Karpas-422 (cell line): ENCODE measurements around the gene DDX49. TPM values are rescaled to one million over a fixed set of nuclear protein-coding genes. Genes with fewer than 3 reads are reported as not detected.
A peak's percentile ranks its signal among the peaks of the same experiment; 100 is the strongest.

Experiments used
- DNase-seq: peaks from one replicate; pipeline ENCODE4 v3.0.0-alpha.2; 2015
- H2AFZ ChIP-seq: fragments of 200-600 bp; sonication (generic); 2 replicates; pipeline ENCODE4 v1.6.1; 2014; ENCODE audit warnings: antibody characterized with exemption, low read length, mixed read lengths
- H3K27ac ChIP-seq: fragments of 200-600 bp; sonication (generic); 2 replicates; pipeline ENCODE4 v1.5.1; 2014; ENCODE audit warnings: mild to moderate bottlenecking, low read length, moderate library complexity
- H3K27me3 ChIP-seq: fragments of 200-600 bp; sonication (generic); 2 replicates; pipeline ENCODE4 v1.6.1; 2014; ENCODE audit warnings: low read length, mixed read lengths
- H3K36me3 ChIP-seq: fragments of 200-600 bp; sonication (generic); 2 replicates; pipeline ENCODE4 v1.6.1; 2014; ENCODE audit warnings: low read length, mixed read lengths; ENCODE audit not compliant: insufficient read depth
- H3K4me1 ChIP-seq: fragments of 200-600 bp; sonication (generic); 2 replicates; pipeline ENCODE4 v1.6.1; 2014; ENCODE audit warnings: mild to moderate bottlenecking, low read length, mixed read lengths
- H3K4me2 ChIP-seq: fragments of 200-600 bp; sonication (generic); 2 replicates; pipeline ENCODE4 v1.6.1; 2014; ENCODE audit warnings: low read length, low read depth, mild to moderate bottlenecking; ENCODE audit not compliant: poor library complexity, severe bottlenecking
- H3K4me3 ChIP-seq: fragments of 200-600 bp; sonication (generic); 2 replicates; pipeline ENCODE4 v1.5.1; 2014; ENCODE audit warnings: mild to moderate bottlenecking, antibody characterized with exemption, low read length, mixed read lengths
- H3K79me2 ChIP-seq: fragments of 200-600 bp; sonication (generic); 2 replicates; pipeline ENCODE4 v1.6.1; 2014; ENCODE audit warnings: mild to moderate bottlenecking, low read length, mixed read lengths
- H3K9ac ChIP-seq: fragments of 200-600 bp; sonication (generic); 2 replicates; pipeline ENCODE4 v1.6.0; 2014; ENCODE audit warnings: low read length
- H3K9me2 ChIP-seq: fragments of 200-600 bp; sonication (generic), shearing (Covaris generic); replicated peaks from 2 replicates; pipeline ENCODE4 v1.6.0; 2014; ENCODE audit warnings: mild to moderate bottlenecking, low read length, moderate library complexity; ENCODE audit not compliant: insufficient read depth
- H3K9me3 ChIP-seq: fragments of 300-700, 200-600 bp; sonication (generic); 2 replicates; pipeline ENCODE4 v1.6.1; 2014; ENCODE audit warnings: low read length, mixed read lengths
- H4K20me1 ChIP-seq: fragments of 200-600 bp; sonication (generic); 2 replicates; pipeline ENCODE4 v1.6.1; 2014; ENCODE audit warnings: mild to moderate bottlenecking, antibody characterized with exemption, low read length, low read depth; ENCODE audit not compliant: insufficient read depth
- total RNA-seq: library from RNA; depleted of rRNA; stranded (reverse); fragments of >200 nt; shearing (Covaris generic); gene quantifications from 2 replicates; pipeline ENCODE4 v1.2.3, GENCODE V29; 2014; ENCODE audit warnings: low replicate concordance

Gene DDX49
- total RNA-seq, 1 experiment from 2014 or later: 49.3 TPM

GRCh38 chr19:18929311-18929710 is 9.8 kb downstream of the DDX49 start:
- Histone ChIP-seq H3K9ac (no peak overlapping the region), H3K4me1 (peaks cover 8% of the 10 kb centered on the region), H3K27me3 (no peaks in the 10 kb centered on the region), H3K9me3 (no peaks in the 10 kb centered on the region), H3K4me3 (no peak overlapping the region), H3K9me2 (no peaks in the 10 kb centered on the region), H4K20me1 (0 out of 2 replicates have a peak, but pooled peaks cover 5% of the 10 kb centered on the region), H3K4me2 (no peak overlapping the region), H3K36me3 (peaks cover 14% of the 10 kb centered on the region), H2AFZ (no peak overlapping the region), H3K79me2 (no peaks in the 10 kb centered on the region), H3K27ac (no peak overlapping the region)
- DNase-seq: no peak

- Histone ChIP-seq H3K9me3 (no peaks in the 10 kb centered on the region), H3K27me3 (no peaks in the 10 kb centered on the region), H3K9ac (no peak overlapping the region), H3K4me2 (no peak overlapping the region), H3K36me3 (0 out of 2 replicates have a peak, but pooled peaks cover under 1% of the 10 kb centered on the region), H3K79me2 (no peaks in the 10 kb centered on the region), H3K4me3 (no peak overlapping the region), H4K20me1 (0 out of 2 replicates have a peak, but pooled peaks cover 5% of the 10 kb centered on the region), H3K27ac (no peak overlapping the region), H3K4me1 (peaks cover 8% of the 10 kb centered on the region), H2AFZ (no peak overlapping the region), H3K9me2 (no peaks in the 10 kb centered on the region)
- DNase-seq: peak; percentile 57
These were observed 12.0 kb downstream of the DDX49 start for GRCh38 chr19:18931316-18932162.

GRCh38 chr19:18932216-18932841 is 12.8 kb downstream of the DDX49 start:
- no peaks in the 10 kb centered on the region for H3K79me2 ChIP-seq
- peaks cover 8% of the 10 kb centered on the region for H3K4me1 ChIP-seq
- H3K9me2 ChIP-seq: no peaks in the 10 kb centered on the region
- H3K27ac ChIP-seq: no peak overlapping the region
- no peak overlapping the region for H2AFZ ChIP-seq
- peak; percentile 96 for DNase-seq
- peak overlapping the region; percentile 49; the same call in 1 of the 2 replicates for H3K4me3 ChIP-seq
- no peaks in the 10 kb centered on the region for H3K27me3 ChIP-seq
- H3K4me2 ChIP-seq: peak overlapping the region; percentile 59
- H3K36me3 ChIP-seq: no peaks in the 10 kb centered on the region
- no peak overlapping the region for H3K9ac ChIP-seq
- H4K20me1 ChIP-seq: 0 out of 2 replicates have a peak, but pooled peaks cover 5% of the 10 kb centered on the region
- no peaks in the 10 kb centered on the region for H3K9me3 ChIP-seq

GRCh38 chr19:18933297-18933696 is 13.8 kb downstream of the DDX49 start:
- Histone ChIP-seq H3K27ac (no peak overlapping the region), H3K36me3 (no peaks in the 10 kb centered on the region), H3K4me1 (peaks cover 8% of the 10 kb centered on the region), H3K9ac (no peak overlapping the region), H3K9me3 (no peaks in the 10 kb centered on the region), H3K79me2 (no peaks in the 10 kb centered on the region), H2AFZ (no peak overlapping the region), H3K27me3 (no peaks in the 10 kb centered on the region), H3K9me2 (no peaks in the 10 kb centered on the region), H3K4me3 (no peak overlapping the region), H4K20me1 (0 out of 2 replicates have a peak, but pooled peaks cover 5% of the 10 kb centered on the region), H3K4me2 (no peak overlapping the region)
- no peak for DNase-seq

GRCh38 chr19:18939163-18939562 is 19.6 kb downstream of the DDX49 start:
- no peaks in the 10 kb centered on the region for H3K9me3 ChIP-seq
- H2AFZ ChIP-seq: no peak overlapping the region
- no peaks in the 10 kb centered on the region for H3K36me3 ChIP-seq
- H3K4me3 ChIP-seq: no peak overlapping the region
- H3K9ac ChIP-seq: no peak overlapping the region
- no peaks in the 10 kb centered on the region for H3K27me3 ChIP-seq
- H3K79me2 ChIP-seq: no peaks in the 10 kb centered on the region
- H3K27ac ChIP-seq: no peak overlapping the region
- no peaks in the 10 kb centered on the region for H4K20me1 ChIP-seq
- H3K9me2 ChIP-seq: no peaks in the 10 kb centered on the region
- H3K4me1 ChIP-seq: peaks cover 10% of the 10 kb centered on the region
- DNase-seq: no peak
- H3K4me2 ChIP-seq: no peak overlapping the region

- Histone ChIP-seq H3K27me3 (no peaks in the 10 kb centered on the region), H3K27ac (no peak overlapping the region), H3K9me2 (no peaks in the 10 kb centered on the region), H3K9ac (0 out of 2 replicates have a peak overlapping the region, but pooled peaks have one; percentile 47), H3K79me2 (no peaks in the 10 kb centered on the region), H3K4me3 (peak overlapping the region; percentile 41; the same call in 1 of the 2 replicates), H3K9me3 (no peaks in the 10 kb centered on the region), H3K36me3 (no peaks in the 10 kb centered on the region), H4K20me1 (no peaks in the 10 kb centered on the region), H2AFZ (no peak overlapping the region), H3K4me2 (peak overlapping the region; percentile 42), H3K4me1 (peaks cover 10% of the 10 kb centered on the region)
- DNase-seq: no peak
These were observed 20.6 kb downstream of the DDX49 start for GRCh38 chr19:18939922-18940768.

GRCh38 chr19:18940769-18941627 is 21.5 kb downstream of the DDX49 start, which contains the start of gene HOMER3:
TSS of gene HOMER3 (minus strand) at chr19:18941217. CDS start at chr19:18938982, 2,235 bp downstream.
- Histone ChIP-seq H3K9me3 (no peaks in the 10 kb centered on the region), H3K9me2 (no peaks in the 10 kb centered on the region), H3K36me3 (no peaks in the 10 kb centered on the region), H3K4me1 (peaks cover 10% of the 10 kb centered on the region), H3K27me3 (no peaks in the 10 kb centered on the region), H3K27ac (no peak within 1 kb of the TSS), H3K9ac (peak within 1 kb of the TSS; percentile 47), H3K4me2 (peak within 1 kb of the TSS; percentile 42), H3K79me2 (no peaks in the 10 kb centered on the region), H2AFZ (no peak within 1 kb of the TSS), H3K4me3 (peak within 1 kb of the TSS; percentile 41; the same call in 1 of the 2 replicates), H4K20me1 (no peaks in the 10 kb centered on the region)
- peak; percentile 88 for DNase-seq
